HS-5 (cell line): Measurements from ENCODE around the gene SMDT1.
"Not testable (repeated sequence)": the region's sequence is repeated elsewhere in the genome, so short reads cannot be mapped to it uniquely, and the experiment has no call there.

Experiments used
- DNase-seq: peaks from one replicate; pipeline ENCODE4 v3.0.0-alpha.2; 2012; ENCODE audit warnings: low read depth

SMDT1 gene

DNA sequence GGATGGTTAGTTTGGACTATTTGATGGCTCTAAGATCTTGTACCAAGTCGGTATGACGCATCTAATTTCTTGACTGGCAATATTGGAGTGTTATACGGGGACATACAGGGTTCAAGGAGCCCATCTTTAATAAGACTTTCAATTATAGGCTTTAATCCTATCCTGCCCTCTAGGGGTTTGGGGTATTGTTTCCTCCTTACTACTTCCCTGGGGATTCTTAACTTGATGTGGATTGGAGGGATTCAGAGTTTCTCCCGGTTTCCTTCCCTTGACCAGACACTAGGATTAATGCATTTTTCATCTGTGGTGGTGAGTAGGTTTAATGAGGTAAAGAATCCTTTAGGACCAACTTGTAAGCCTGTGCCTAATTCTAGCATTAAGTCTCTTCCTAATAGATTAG is 32.3 kb downstream of the SMDT1 start:
- no peak for DNase-seq

DNA sequence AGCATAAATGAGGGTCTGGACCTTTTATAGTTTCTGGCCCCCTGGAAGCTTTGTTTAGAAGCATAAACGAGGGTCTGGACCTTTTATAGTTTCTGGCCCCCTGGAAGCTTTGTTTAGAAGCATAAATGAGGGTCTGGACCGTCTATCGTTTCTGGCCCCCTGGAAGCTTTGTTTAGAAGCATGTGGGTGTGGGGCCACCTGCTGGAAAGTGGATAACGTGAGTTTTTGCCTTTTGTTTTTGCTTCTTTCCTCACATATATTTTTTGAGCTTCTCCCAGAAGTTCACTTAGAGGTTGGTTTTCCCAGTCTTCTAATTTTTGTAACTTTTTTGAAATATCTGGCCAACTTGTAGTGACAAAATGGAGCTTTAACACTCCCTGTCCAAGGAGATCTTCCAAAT is 33.3 kb downstream of the SMDT1 start:
- DNase-seq, result not testable (repeated sequence)

DNA sequence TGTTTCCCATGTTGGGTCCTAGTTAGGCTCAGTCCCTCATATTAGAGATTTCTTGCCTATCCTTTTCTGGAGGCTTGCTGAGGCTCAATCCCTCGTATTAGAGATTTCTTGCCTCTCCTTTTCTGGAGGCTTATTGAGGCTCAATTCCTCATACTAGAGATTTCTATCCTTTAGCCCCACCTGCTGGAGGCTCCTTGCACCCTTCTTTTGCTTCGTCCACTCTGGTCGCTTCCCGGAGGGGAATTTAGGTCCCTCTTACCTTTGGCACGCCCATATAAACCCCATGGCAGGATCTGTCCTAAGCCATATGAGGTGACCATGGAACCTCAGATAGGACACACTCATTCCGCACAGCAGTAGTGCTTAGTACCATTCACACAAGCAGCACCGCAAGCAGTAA is 35.2 kb downstream of the SMDT1 start:
- no peak for DNase-seq

DNA sequence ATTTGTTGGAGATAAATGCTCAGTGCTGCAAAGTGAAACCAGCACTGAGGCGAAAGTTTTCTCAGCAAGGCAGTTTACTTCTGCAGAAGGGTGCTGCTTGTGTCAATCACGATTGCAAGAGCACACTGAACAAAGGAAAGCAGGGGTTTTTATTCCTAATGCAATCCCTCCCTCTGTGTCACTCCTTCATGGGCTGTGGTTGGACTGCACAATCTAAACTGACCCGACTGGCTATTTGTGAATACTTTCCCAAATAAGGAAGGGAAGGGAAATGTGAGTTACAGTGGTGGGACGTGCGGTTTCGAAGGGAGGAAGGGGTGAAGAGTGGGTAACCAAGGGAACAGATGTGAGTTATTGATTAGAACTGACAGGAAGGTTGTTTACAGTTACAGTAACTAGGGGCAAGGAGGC is 35.9 kb downstream of the SMDT1 start:
- DNase-seq, result not testable (repeated sequence)

DNA sequence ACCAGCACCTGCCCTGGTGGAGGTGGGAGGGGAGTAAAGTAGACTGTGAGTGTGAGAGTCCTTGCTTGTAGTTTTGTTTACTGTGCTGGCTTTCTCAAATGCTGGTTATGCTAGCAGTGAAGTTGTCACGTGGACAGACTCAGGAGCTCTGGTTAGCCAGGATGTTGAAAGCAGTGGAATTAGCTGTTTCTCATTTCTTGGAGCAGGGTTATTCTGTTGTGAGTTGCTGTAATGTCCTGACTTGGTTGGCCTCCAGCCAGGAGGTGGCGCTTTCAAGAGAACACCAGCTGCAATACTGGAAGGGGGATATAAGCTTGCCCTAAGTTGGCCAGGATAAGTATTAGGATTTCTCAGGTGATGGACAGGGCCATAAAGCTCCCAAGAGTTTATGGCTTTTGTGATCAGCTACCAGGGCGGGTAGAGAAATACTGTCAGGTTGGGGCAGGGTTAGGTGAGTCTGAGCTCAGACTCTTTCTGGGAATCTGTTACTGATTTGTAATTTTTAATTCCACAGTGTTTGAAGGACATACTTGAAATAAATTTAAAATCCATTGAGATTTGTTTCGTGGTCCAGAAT is 37.4 kb downstream of the SMDT1 start:
- no peak for DNase-seq

DNA sequence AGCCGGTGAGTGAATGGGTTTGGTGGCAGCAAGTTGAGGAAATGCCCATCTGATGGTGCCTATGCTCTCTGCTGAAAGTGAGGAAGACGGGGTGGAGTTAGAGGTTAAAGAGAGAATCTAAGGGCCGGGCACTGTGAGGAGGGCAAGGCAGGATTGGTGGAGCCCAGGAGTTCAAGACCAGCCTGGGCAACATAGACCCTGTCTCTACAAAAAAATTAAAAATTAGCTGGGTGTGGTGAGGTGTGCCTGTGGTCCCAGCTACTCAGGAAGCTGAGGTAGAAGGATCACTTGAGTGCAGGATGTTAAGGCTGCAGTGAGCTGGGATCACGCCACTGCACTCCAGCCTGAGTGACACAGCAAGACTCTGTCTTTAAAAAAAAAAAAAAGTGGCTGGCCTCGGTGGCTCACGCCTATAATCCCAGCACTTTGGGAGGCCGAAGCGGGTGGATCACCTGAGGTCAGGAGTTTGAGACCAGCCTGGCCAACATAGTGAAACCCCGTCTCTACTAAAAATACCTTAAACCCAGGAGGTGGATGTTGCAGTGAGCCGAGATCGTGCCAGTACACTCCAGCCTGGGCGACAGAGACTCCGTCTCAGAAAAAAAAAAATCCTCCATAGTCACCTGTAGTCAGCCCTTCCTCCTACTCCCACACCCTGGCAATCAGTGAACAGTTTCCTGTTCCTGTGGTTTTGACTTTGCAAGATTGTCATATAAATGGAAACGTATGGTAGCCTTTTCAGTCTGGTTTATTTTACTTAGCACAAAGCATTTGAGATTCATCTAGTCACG is 40.9 kb downstream of the SMDT1 start:
- not testable (repeated sequence) for DNase-seq

DNA sequence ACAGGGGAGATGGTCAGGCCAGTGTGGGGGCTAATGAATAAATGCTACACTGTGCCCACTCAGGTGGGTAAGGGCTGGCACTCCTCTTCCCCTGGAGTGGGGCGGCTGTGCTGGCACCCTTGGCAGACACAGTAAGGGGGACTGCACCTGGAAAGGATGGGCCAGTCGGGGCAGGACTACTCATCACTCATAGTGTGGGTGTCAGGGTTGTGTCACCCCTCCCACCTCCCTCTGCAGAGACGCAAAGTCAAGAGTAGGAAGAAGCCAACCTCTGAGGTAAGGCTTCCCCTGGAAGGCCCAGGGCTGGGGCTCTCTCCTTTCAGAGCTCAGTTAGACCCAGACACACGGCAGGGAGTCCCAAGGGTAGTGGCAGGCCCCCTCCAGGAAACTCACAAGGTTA is 44.0 kb downstream of the SMDT1 start:
- DNase-seq, result not testable (repeated sequence)

DNA sequence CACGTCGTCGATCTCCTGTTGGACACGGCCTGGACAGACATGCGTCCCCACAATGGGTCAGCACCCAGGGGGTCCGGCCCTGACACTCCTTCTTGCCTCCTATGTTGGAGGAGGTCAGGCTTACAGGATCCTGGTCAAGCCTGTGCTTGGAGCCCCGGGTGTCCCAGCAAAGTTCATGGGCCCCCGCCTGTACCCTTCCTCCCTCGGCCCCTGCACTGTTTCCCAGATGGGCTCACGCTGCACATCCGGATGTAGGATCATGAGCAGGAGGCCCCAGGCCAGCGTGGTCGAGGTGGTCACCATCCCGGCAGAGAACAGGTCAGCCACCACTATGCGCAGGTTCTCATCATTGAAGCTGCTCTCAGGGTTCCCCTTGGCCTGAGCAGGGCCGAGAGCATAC is 48.1 kb downstream of the SMDT1 start:
- DNase-seq, result no peak

DNA sequence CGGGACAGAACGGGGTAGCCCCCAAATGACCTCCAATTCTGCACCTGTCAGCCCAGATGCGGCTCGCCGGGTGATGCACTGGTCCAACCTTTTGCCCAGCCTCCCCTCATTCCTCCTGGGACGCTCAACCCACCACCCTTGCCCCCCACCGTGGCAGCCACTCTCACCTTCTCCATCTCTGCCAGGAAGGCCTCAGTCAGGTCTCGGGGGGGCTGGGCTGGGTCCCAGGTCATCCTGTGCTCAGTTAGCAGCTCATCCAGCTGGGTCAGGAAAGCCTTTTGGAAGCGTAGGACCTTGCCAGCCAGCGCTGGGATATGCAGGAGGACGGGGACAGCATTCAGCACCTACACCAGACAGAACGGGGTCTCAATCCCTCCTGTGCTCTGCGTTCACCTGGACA is 48.5 kb downstream of the SMDT1 start:
- DNase-seq, result not testable (repeated sequence)

DNA sequence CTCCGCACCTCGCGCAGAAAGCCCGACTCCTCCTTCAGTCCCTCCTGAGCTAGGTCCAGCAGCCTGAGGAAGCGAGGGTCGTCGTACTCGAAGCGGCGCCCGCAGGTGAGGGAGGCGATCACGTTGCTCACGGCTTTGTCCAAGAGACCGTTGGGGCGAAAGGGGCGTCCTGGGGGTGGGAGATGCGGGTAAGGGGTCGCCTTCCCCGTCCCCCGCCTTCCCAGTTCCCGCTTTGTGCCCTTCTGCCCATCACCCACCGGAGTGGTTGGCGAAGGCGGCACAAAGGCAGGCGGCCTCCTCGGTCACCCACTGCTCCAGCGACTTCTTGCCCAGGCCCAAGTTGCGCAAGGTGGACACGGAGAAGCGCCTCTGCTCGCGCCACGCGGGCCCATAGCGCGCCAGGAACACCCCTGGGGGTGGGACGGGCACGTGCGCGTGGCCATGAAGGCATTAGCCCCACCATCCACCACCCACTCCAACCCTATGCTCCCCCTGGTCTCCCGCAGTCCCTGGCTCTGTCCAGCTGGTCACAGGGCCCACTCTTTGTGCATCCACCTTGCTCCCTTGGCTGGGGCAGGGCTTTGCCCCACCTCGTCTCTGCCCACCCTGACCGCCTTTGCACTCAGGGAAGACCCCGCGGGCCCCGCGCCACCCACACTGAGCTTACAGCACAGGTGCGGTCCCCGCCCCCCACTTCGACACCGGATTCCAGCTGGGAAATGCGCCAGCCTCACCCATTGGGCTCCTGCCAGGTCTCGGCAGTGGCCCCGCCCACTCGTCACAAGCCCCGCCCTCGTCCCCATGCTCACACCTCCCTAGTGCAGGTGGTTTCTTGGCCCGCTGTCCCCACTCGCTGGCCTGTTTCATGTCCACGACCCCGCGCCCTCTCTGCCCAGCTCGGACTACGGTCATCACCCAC is 49.5 kb downstream of the SMDT1 start:
- not testable (repeated sequence) for DNase-seq

DNA sequence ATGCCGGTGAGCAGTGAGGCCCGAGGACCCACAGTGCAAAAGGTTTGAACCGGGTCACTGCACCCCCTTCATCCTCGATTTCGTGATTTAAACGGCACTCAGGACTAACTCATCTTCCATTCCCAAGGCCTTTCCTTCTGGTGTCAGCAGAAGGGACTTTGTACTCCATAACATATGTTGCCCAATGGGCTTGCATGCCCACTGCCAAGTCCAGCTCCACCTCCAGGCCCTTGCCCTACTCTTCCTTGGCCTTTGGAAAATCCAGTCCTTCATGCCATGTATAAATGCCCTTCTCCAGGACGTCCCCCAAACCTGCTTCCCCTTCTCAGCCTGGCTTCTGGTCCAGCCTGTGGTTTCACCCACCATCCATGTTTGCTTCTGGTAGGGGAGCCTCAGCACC is 50.7 kb downstream of the SMDT1 start:
- not testable (repeated sequence) for DNase-seq

DNA sequence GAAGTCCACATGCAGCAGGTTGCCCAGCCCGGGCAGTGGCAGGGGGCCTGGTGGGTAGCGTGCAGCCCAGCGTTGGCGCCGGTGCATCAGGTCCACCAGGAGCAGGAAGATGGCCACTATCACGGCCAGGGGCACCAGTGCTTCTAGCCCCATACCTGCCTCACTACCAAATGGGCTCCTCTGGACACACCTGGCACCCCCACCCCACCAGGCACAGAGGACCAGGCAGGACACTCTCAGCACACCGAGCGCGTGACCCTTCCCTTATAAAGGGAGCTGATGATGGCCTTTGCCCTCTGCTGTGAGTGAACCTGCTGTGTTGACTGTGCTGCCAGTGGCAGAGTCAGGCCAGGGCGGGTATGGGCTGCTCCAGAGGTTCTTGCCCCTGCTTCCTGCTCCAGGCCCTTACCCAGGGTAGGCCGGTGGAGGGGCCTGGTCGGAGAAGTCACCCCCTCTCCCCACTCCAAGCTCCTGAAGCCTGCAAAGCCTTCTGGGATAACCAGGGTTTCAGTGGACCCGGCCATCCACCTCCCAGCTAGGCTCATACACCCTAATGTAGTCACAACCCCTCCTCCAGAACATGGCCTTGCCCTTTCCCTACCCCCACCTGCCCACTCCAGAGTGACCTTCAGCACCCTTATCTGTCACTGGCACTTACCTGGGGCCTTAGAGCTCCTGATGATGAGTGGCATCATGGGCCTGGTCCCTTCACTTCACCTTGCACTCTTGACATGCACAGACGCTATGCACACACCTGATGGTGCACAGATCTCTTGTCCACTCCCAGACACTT is 51.3 kb downstream of the SMDT1 start, which contains the start of gene CYP2D6:
TSS of gene CYP2D6 (minus strand) at position 172 of the 793 bp plus-strand sequence. CDS start at position 153, 19 bp downstream.
- not testable (repeated sequence) for DNase-seq

DNA sequence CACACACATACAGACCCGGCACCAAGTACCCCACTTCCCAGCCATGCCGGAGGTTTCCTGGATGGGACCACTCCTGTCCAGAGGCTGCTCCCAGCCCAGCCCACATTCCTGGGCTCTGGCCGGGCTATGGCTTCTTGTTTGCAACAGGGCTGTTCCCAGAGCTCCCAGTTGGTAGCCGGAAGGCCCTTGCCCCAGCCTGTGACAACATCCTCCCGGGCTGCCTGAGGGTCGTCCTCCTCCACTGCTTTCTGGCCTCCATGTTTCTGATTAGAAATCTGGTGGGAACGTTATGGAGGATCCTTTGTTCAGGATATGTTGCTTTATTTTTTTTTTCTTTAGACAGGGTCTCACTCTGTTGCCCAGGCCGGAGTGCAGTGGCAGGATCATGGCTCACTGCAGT is 52.1 kb downstream of the SMDT1 start:
- no peak for DNase-seq

DNA sequence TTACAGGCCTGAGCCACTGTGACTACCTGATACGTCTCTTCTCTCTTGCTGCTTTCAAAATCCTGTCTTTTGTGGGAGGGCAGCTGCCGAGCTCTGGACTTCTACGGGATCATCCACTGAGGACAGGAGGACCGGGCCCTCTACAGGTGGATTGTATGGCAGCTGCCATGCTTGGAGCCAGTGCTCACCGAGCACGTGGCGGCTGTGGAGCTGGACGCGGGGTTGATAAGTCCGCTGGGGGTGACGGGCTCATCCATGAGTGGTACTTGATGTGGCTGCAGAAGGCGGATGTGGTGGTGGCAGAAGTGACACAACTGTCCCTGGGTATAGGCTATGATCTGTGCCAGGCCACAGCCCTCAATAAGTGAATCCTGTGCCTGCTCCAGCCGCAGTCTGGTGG is 53.0 kb downstream of the SMDT1 start:
- no peak for DNase-seq
